GM19025 (cell line): ENCODE data around the gene TASP1.

Experiments used
- ATAC-seq: cut with Tn5 transposase; IDR thresholded peaks from one replicate; pipeline ENCODE4 v1.9.1; 2021; ENCODE audit warnings: mild to moderate bottlenecking, low read depth, moderate library complexity; ENCODE audit not compliant: unreplicated experiment

Gene TASP1

DNA sequence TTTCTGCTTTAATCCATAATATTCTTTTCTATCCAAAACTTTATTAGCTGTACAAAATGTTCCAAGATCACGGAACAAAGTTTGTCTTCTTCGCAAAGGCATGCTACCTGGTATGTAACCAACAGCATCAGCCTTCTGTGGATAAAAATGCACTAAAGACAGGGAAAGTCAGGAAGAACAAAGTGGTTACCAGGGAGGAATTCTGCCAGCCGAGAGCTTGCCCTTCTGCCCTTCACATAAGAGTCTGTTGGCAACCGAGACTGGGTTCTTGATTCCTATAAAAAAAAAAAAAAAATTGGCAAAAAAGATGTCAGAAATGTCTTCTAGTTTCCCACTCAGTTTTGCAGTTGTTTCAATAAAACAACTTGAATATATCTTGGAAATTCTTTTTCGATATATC lies 58.0 kb downstream of the TASP1 start:
- no peak for ATAC-seq

DNA sequence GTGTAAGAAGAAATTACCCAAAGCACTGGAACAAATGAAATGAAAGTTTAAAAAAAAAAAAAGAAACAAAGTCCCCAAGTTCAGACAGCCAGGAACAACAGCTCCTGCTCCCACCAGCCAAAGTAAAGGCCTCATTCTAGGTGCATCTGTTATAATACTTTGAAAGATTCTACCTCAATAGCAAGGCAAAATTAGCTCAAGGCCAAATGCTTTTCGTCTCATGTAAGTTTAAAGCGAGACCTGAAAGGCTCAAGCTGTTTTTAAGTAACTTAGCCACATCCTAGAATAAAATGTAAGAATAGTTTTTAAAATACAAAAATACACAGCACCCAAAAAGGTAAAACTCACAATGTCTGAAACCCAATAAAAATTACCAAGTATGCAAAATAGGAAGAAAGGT lies 64.7 kb downstream of the TASP1 start:
- ATAC-seq = no peak

- ATAC-seq = no peak
These were observed 67.1 kb downstream of the TASP1 start for GRCh38 chr20:13571662-13572061.

GRCh38 chr20:13567663-13568062 lies 71.1 kb downstream of the TASP1 start:
- no peak for ATAC-seq

DNA sequence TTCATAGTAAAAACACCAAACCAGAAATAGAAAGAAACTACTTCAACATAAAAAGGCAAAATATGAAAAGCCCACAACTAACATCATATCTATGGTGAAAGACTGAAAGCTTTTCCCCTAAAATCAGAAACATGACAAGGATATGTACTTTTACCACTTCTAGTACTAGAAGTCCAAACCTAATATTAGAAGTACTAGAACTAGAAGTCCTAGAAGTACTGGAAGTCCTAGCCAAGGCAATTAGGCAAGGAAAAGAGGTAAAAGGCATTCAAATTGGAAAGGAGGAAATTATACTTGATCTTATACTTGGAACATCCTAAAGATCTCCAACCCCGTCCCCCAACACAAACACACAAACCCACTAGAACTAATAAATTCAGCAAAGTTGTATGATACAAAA lies 74.9 kb downstream of the TASP1 start:
- ATAC-seq = no peak

DNA sequence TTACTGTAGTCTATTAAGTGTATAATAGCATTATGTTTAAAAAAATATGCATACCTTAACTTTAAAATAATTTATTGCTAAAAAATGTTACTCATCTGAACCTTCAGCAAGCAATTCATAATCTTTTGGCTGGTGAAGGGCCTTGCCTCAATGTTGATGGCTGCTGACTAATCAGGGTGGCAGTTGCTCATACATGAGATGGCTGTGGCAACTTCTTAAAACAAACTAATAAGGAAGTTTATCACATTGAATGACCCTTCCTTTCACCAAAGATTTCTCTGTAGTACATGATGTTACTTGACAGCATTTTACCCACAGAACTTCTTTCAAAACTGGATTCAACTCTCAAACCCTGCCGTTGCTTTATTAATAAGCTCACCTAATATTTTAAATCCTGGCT lies 84.0 kb downstream of the TASP1 start:
- no peak for ATAC-seq

- ATAC-seq = no peak
These were observed 84.7 kb downstream of the TASP1 start for GRCh38 chr20:13554076-13554475.

DNA sequence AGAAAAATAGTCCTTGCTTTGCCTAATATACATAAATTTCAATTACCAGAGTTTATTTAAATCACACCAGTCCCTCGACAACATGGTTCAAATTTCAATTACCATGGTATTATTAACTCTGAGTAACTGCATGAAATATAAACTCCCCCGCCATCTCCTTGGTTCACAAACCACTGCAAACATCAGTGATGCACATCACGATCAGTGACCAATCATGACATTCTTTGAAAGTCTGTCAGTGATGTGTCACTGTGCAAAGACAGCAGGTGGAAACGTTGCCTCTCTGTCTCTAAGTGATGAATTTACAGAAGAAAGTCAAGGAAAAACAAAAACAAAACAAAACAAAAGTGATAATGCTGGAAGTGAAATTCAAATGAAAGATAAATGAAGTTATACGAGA lies 86.7 kb downstream of the TASP1 start:
- no peak for ATAC-seq

DNA sequence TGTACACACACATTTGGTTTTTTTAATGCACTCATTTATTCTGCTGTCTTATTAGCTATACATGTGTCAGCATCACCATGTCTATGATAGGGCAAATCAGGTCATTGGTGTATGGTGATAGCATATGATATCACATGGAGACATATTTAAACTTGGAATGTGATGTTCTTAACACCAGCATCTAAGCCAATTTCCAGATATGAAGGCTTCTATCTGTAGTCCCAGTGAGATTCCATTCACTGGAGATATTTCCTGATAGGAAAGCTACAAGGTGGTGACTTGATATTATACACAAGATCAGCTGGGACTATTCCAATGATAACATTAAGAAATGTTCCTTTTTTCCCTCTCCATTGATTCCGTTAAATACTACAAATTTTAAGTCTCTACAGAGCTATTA lies 89.3 kb downstream of the TASP1 start:
- no peak for ATAC-seq

GRCh38 chr20:13546497-13547131 lies 92.1 kb downstream of the TASP1 start:
- ATAC-seq = no peak

GRCh38 chr20:13545790-13546189 lies 92.9 kb downstream of the TASP1 start:
- no peak for ATAC-seq

DNA sequence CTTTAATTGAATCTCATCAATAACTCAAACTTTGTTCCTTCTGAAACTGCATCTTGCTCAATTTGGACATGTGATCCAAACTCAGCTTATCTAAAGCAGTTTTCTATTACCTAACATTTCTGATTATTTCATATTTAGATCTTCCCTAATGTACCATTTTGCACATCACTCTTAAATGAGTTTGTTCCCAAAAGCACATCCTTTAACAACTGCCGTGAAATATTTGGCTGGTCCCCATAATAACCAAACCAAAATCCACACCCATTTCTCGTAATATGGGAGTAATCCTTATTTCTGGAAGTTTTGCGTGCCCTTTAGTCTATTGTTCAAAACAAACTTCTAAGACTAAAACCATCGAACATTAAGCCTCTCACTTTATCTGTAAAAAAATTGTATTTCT lies 94.9 kb downstream of the TASP1 start:
- no peak for ATAC-seq

DNA sequence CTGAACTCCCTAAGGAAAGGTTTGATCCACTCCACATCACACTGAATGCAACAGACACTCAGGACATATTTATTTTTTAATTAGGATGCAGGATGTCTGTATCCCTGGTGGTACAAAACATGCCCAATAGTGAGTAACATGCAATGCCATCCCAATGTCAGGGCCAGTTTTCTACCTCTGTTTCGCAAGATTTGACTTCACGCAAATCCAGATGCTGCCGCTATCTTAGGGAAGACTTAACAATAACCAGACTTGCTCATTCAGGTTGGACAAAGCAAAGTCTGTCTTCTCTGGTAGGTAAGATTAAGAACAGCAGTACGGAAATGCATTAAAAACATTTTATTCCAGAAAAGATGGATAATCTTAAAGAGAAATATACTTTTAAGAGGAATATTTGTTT lies 103.1 kb downstream of the TASP1 start:
- ATAC-seq = no peak

DNA sequence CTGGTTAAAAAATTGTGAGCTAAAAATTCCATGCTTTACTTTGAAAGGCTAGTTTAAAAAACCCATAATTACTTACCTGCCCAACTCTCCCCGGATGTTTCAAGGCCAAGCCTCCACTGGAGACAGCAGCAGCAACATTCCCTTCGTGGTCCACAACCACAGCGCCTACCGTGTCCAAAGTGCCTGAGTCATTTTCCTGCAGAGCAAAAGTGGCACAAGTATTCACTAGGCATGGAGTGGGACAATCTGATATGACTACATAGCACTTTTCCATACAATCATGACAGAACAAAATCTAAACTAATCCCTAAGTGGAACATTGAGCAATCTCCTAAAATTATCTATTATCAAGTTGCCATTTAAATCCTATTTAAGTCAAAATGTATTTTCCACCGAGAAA lies 104.8 kb downstream of the TASP1 start:
- no peak for ATAC-seq

DNA sequence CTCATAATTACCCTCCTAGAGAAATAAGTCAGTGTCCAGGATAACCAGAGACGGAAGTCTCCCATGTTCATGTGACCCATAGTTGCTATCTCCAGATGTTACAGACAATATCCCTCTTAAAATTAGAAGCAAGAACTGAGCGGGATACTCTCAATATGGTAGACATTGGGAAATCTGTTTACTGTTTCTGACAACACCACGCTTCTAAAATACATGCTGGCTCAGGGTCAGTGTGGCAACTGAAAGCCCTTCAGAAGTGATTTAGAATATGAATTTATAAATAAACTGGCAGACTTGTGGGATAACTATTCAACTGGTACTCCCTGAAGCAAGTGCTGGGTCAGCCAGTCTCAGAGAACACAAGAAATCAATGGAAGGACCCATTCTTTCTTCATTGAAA lies 108.6 kb downstream of the TASP1 start:
- no peak for ATAC-seq

GRCh38 chr20:13526551-13526950 lies 112.2 kb downstream of the TASP1 start:
- no peak for ATAC-seq

DNA sequence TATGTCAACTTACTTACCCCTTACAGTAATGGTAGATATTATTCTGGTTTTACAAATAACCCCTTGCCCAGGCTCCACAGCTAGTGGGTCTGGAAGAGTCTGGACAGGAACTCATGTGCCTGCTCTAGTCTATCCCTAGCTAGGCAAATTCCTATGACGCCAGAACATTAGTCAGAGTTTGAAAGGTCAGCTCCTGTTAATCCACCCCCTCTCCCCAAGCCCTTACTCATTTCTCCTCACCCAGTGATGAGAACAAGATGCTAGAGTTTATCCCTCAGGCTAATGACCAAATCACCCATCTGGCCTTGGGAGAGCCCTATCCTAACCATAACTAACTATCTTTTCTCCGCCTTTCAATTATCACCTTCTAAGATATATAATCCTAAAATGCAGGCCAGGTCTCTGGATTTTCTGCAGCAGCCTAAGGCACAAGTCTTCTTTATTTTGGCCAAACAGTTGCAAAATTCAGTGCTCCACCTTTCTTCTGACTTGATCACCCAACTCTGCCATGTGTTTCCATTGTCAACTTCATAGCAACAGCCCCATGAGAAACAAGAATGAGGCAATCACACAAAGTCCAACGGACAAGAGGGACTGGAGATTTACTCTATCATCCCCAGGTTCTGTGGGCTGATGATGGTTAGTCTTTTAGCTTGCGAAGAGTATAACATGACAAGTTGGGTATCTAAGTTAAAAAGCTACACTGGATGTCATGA lies 113.3 kb downstream of the TASP1 start:
- ATAC-seq = no peak

- no peak for ATAC-seq
These were observed 114.4 kb downstream of the TASP1 start for GRCh38 chr20:13524339-13524738.

DNA sequence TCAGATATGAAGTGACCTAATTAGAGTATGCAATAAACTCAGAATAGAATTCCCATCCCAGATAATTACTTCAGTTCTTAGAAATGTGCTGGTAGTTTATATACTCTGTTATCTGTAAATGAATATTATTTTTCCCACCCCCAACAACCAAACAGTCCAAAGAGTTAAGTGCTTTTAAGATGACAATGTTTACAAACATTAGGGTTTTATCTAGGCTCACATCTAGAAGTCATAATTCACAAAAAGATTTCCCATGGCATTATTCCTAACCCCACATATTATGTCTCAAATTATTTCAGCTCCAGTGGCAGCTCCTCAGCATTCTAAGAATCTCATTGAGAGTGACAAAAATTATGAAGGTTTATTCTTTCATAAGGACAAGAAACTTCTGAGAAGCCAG lies 120.9 kb downstream of the TASP1 start:
- ATAC-seq = no peak

DNA sequence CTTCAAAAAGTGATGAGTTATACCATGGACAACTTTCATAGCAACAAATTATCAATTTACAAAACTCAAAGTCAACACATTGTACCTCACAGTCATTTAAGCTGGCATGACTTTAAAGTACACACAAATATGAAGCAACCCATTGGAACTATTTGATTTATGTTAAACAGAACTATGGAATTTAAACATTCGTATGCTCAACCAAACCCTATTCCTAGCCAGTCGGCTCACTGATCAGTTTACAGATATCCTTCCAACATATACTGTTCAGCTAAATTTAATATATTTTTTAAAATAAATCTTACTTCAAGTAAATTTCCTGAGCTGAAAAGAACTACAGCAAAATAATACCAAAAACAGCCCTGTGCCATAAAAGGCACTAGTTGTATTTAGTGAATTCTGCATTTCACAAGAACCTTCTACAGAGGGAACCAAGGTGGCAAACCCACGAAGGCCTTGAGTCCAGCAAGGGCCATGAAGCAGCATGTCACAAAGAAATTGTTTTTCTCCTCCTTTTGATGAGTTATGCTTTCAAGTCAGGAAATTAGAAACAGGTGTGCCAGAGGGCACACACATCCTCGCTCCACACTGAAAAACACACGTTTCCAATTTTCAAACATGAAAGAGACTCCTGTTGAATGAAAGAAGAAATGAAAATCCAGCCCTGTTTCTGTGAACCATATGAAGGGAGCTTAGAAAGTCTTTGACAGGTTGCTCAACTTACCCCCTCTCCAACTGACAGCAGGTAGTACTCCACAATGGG lies 122.8 kb downstream of the TASP1 start:
- no peak for ATAC-seq

GRCh38 chr20:13515291-13515690 lies 123.4 kb downstream of the TASP1 start:
- no peak for ATAC-seq
